Heart left ventricle (tissue), 16 donors: ENCODE measurements around the gene PCED1B. TPM values are rescaled to one million over a fixed set of nuclear protein-coding genes. Genes with fewer than 3 reads are reported as not detected.

ENCODE experiments used
- ATAC-seq, 4 donors: fragments of 200-7000 bp; cut with Tn5 transposase; one replicate each; pipeline ENCODE4 v1.9.1; 2020 to 2022; ENCODE audit warnings: moderate library complexity in 4 of 4, mild to moderate bottlenecking in 3 of 4, moderate number of reproducible peaks in 1 of 4
- DNase-seq, 5 donors: peaks; one replicate each; pipeline ENCODE4 v3.0.0-alpha.2; 2020
- H3K27ac ChIP-seq, 12 donors: fragments of 200-600 bp; sonication (generic) in 4 of 12; one replicate each; pipeline versions ENCODE4 v1.5.0 to v1.8.0; 2016 to 2022; ENCODE audit warnings: mild to moderate bottlenecking in 2 of 12
- H3K27me3 ChIP-seq, 9 donors: fragments of 200-600 bp; sonication (generic) in 2 of 9; one replicate each; pipeline versions ENCODE4 v1.5.1 to v1.8.0; 2016 to 2022; ENCODE audit warnings: mild to moderate bottlenecking in 3 of 9
- H3K36me3 ChIP-seq, 9 donors: fragments of 200-600 bp; sonication (generic) in 2 of 9; one replicate each; pipeline versions ENCODE4 v1.5.0 to v1.8.0; 2018 to 2022; ENCODE audit warnings: mild to moderate bottlenecking in 2 of 9
- H3K4me1 ChIP-seq, 12 donors: fragments of 200-600 bp; sonication (generic) in 4 of 12; one replicate each; pipeline versions ENCODE4 v1.5.0 to v1.8.0; 2016 to 2022; ENCODE audit warnings: mild to moderate bottlenecking in 3 of 12
- H3K4me3 ChIP-seq, 12 donors: fragments of 200-600 bp; sonication (generic) in 4 of 12; one replicate each; pipeline versions ENCODE4 v1.5.0 to v1.8.0; 2017 to 2022; ENCODE audit warnings: mild to moderate bottlenecking in 9 of 12, moderate library complexity in 4 of 12
- H3K9me3 ChIP-seq, 12 donors: fragments of 200-600 bp; sonication (generic) in 4 of 12; one replicate each; pipeline versions ENCODE4 v1.5.0 to v1.8.0; 2016 to 2022; ENCODE audit warnings: mild to moderate bottlenecking in 1 of 12
- POLR2A ChIP-seq, 2 donors: fragments of 450-650 bp; IDR thresholded peaks; one replicate each; pipeline ENCODE4 v1.6.1; 2017; ENCODE audit warnings: antibody characterized with exemption in 2 of 2, mild to moderate bottlenecking in 2 of 2, moderate library complexity in 2 of 2
- WGBS, 4 donors: extraction: QIAGEN DNeasy Blood & Tissue Kit in 2 of 4; methylation state at CpG; one replicate each; pipeline versions ENCODE4 v1.1.5 to v1.1.7; 2013 to 2018; 5-methylcytosine and 5-hydroxymethylcytosine counted together
- intact Hi-C, 10 donors: fragments of 100-400 bp; cut with DNase I; formaldehyde crosslinking; loops; one replicate each; pipeline versions ENCODE4 v1.11.1 to v1.14.2; 2022
- polyA plus RNA-seq, 2 donors: library from polyadenylated mRNA; stranded (reverse); fragments of 200-250 nt; gene quantifications; one replicate each; pipeline ENCODE4 v1.2.3, GENCODE V29; 2013
- total RNA-seq, 9 donors: library from RNA; depleted of rRNA in 2 of 9; stranded (reverse); fragments of >200 nt in 2 of 9; fragmentation: NEBNext Ultra II Directional in 3 of 9; extraction: Animal tissue kit (Norgen Biotek cat#: 25700) in 3 of 9; gene quantifications; one replicate each; pipeline versions ENCODE4 v1.1.0 to v1.2.4, GENCODE V29; 2016 to 2023
- TF ChIP-seq, protein P1 (sequence below), 12 donors: fragments of 200-600 bp; sonication (generic) in 4 of 12; IDR thresholded peaks; one replicate each; pipeline versions ENCODE4 v1.5.0 to v1.8.0; 2018 to 2022; ENCODE audit warnings: antibody characterized with exemption in 12 of 12, mild to moderate bottlenecking in 5 of 12
- donor health status: ischemic (EF 13 %, LVEDD 7.1; RV severe dilation, severe dysfunction).
- donor health status: healthy with polysubstance abuse.
- donor health status: DM: no; HTN: yes; CAD: no.
- donor health status: DM: no; HTN: no; CAD: no.
- donor health status: ischemic (EF 25% LVEDD 6.9; RV normal size, moderate dysfunction).
- donor health status: ischemic (EF 25% LVEDD 5.7; RV mildly dilated, moderate dysfunction).
- donor health status: healthy.
- donor health status: DM: yes; HTN: yes; CAD: no.
- donor health status: ischemic (EF 35%, LVEDD 5.7; RV mildly dilated, moderate dysfunction).
- donor health status: nonischemic (EF 11% LVEDD 7.7; RV severe dilation, severe dysfunction).
- donor health status: DM: yes; HTN: yes; CAD: no.
- donor health status: PGD.
- donor health status: ischemic (EF 29% LVEDD 5.4; RV normal size, mild dysfunction).
- donor health status: nonischemic (EF 23%, LVEDD 6.1; RV moderate dilation, normal function).

PCED1B gene
- total and polyA plus RNA-seq, 11 donors = 0.39 to 9.5 (median 0.72) TPM; not detected in 2

DNA sequence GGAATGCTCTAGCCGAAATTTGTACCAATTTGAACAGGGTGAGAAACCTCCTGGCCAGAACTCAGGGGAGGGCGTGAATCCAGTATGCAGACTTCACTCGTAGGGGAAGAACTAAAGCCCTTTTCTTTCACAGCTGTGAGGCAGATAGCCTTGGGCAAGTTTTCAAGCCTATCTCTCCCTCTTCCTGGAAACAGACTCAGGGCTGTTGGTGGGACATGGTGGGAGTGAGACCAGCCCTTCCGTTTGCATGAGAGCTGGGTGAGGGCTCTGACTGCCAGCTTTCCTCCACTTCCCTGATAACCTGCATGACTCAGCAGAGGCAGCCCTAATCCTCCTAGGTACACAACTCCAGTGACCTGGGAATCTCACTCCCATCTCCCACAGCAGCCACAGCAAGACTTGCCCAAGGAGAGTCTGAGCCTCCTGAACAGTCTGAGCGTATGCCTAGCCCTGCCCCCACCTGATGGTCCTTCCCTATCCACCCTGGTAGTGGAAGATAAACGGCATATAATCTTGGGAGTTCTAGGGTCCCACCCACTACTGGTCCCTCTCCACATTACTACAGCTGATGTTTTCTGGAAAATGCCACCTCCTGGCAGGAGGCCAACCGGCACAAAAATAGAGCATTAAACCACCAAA is 170.4 kb downstream of the PCED1B start:
- 47 to 60% (median 51%) methylated on average over 6 to 7 of the region's 7 CpGs for WGBS, 4 donors
- DNase-seq (no peak), ATAC-seq (no peak)
- H3K27ac ChIP-seq = no peak overlapping the region
- no peak overlapping the region for H3K4me3 ChIP-seq
- no peaks in the 10 kb centered on the region for H3K27me3 ChIP-seq
- intact Hi-C loops = no loop called here
- H3K36me3 ChIP-seq = no peaks in the 10 kb centered on the region
- TF ChIP-seq, protein P1, sequence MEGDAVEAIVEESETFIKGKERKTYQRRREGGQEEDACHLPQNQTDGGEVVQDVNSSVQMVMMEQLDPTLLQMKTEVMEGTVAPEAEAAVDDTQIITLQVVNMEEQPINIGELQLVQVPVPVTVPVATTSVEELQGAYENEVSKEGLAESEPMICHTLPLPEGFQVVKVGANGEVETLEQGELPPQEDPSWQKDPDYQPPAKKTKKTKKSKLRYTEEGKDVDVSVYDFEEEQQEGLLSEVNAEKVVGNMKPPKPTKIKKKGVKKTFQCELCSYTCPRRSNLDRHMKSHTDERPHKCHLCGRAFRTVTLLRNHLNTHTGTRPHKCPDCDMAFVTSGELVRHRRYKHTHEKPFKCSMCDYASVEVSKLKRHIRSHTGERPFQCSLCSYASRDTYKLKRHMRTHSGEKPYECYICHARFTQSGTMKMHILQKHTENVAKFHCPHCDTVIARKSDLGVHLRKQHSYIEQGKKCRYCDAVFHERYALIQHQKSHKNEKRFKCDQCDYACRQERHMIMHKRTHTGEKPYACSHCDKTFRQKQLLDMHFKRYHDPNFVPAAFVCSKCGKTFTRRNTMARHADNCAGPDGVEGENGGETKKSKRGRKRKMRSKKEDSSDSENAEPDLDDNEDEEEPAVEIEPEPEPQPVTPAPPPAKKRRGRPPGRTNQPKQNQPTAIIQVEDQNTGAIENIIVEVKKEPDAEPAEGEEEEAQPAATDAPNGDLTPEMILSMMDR (IDR thresholded peaks at IDR 0.05) = no peak
- no peaks in the 10 kb centered on the region for H3K4me1 ChIP-seq
- H3K9me3 ChIP-seq = peaks cover 0 to 17% (median 0%) of the 10 kb centered on the region in 12 donors

DNA sequence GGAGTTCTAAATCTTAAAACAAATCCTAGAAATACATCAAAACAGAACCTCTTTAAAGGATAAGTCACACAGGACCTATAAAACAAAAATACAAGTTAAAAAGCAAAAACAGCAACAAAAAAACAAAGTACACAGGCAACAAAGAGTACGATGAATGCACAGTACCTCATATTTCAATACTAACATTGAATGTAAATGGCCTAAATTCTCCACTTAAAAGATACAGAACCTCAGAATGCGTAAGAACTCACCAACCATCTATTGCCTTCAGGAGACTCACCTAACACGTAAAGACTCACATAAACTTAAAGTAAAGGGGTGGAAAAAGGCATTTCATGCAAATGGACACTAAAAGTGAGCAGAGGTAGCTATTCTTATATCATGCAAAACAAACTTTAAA is 172.5 kb downstream of the PCED1B start:
- Histone ChIP-seq H3K36me3 (no peaks in the 10 kb centered on the region), H3K4me1 (no peaks in the 10 kb centered on the region), H3K27me3 (no peaks in the 10 kb centered on the region), H3K4me3 (no peak overlapping the region), H3K9me3 (peaks cover 0 to 33% (median 0%) of the 10 kb centered on the region in 12 donors), H3K27ac (no peak overlapping the region)
- ATAC-seq (no peak), DNase-seq (no peak)
- WGBS, 4 donors = 85 to 97% (median 90%) methylated on average over 3 of the region's 3 CpGs
- intact Hi-C loops = no loop called here
- TF ChIP-seq, protein P1 (IDR thresholded peaks at IDR 0.05) = no peak
- no peak for TF ChIP-seq POLR2A (IDR thresholded peaks at IDR 0.05)

DNA sequence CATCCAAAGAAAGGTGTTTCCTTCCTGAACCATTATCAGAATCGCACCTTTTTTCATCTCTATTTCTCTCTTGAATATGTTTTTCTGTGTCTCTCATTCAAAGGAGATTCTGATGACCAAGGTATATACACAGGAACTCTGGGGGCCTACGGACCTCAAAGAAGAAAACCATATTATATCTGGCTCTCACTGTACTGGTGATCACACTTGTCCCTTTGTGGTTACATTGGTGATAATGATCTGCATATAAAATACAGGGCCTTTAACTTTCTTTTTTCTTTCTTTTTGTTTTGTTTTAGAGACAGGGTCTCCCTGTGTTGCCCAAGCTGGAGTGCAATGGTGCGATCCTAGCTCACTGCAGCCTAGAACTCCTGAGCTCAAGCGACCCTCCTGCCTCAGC is 185.5 kb downstream of the PCED1B start:
- Histone ChIP-seq H3K27me3 (peaks cover 0 to 9% (median 0%) of the 10 kb centered on the region in 9 donors), H3K36me3 (no peaks in the 10 kb centered on the region), H3K4me3 (no peak overlapping the region), H3K4me1 (no peaks in the 10 kb centered on the region), H3K9me3 (peaks cover 0 to 3% (median 0%) of the 10 kb centered on the region in 12 donors), H3K27ac (no peak overlapping the region)
- no peak for TF ChIP-seq POLR2A (IDR thresholded peaks at IDR 0.05)
- TF ChIP-seq, protein P1 (IDR thresholded peaks at IDR 0.05) = no peak
- ATAC-seq (no peak), DNase-seq (no peak)
- intact Hi-C loops = no loop called here
- WGBS, 4 donors = 82 to 87% (median 84%) methylated on average over 4 of the region's 4 CpGs

DNA sequence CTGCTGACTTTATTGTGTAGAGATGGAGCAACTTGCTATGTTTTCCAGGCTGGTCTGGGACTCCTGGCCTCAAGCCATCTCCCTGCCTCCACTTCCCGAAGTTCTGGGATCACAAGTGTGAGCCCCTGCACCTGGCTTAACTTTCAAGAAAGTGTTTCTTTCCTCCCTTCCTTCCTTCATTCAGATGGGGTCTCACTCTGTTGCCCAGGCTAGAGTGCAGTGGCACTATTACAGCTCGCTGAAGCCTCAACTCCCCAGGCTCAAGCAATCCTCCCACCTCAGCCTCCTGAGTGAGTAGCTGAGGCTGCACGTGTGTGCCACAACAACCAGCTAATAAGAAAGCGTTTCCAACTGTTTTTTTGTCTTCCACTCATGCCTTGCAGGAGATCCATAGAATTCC is 186.0 kb downstream of the PCED1B start:
- intact Hi-C loops = no loop called here
- no peak overlapping the region for H3K4me3 ChIP-seq
- ATAC-seq (no peak), DNase-seq (no peak)
- whole genome bisulfite sequencing, 4 donors = 86 to 92% (median 86%) methylated on average over 4 of the region's 4 CpGs
- TF ChIP-seq POLR2A (IDR thresholded peaks at IDR 0.05) = no peak
- TF ChIP-seq, protein P1 (IDR thresholded peaks at IDR 0.05) = no peak
- peaks cover 0 to 3% (median 0%) of the 10 kb centered on the region in 12 donors for H3K9me3 ChIP-seq
- no peaks in the 10 kb centered on the region for H3K36me3 ChIP-seq
- peaks cover 0 to 9% (median 0%) of the 10 kb centered on the region in 9 donors for H3K27me3 ChIP-seq
- no peaks in the 10 kb centered on the region for H3K4me1 ChIP-seq
- no peak overlapping the region for H3K27ac ChIP-seq
